ENCODE measurements around the gene IFITM1. TPM values are rescaled to one million over a fixed set of nuclear protein-coding genes. Genes with fewer than 3 reads are reported as not detected.
A peak's percentile ranks its signal among the peaks of the same experiment; 100 is the strongest.
"Not testable (repeated sequence)": the region's sequence is repeated elsewhere in the genome, so short reads cannot be mapped to it uniquely, and the experiment has no call there.

IFITM1 gene
- total RNA-seq, 1 donor from 2014 or later = 128 TPM

GRCh38 chr11:326842-327580 is 13.2 kb downstream of the IFITM1 start:
- TF ChIP-seq CTCF (IDR thresholded peaks at IDR 0.05; ENCODE audit: unreplicated experiment) = no peak
- peak overlapping the region; percentile 95 for H3K27ac Mint-ChIP-seq
- DNase-seq (ENCODE audit: low spot score in 2 of 2, unreplicated experiment in 2 of 2) = no peak
- no peaks in the 10 kb centered on the region for H3K27me3 Mint-ChIP-seq (ENCODE audit: low read depth)
- H3K36me3 Mint-ChIP-seq = no peaks in the 10 kb centered on the region
- no peak overlapping the region for H3K4me3 Mint-ChIP-seq
- H3K9me3 Mint-ChIP-seq = no peaks in the 10 kb centered on the region
- H3K4me1 Mint-ChIP-seq = peaks cover 35% of the 10 kb centered on the region

GRCh38 chr11:327581-327923 is 13.7 kb downstream of the IFITM1 start:
- H3K36me3 Mint-ChIP-seq = no peaks in the 10 kb centered on the region
- H3K27ac Mint-ChIP-seq = peak overlapping the region; percentile 88
- DNase-seq (ENCODE audit: low spot score in 2 of 2, unreplicated experiment in 2 of 2) = no peak
- no peak overlapping the region for H3K4me3 Mint-ChIP-seq
- no peaks in the 10 kb centered on the region for H3K9me3 Mint-ChIP-seq
- no peak for TF ChIP-seq CTCF (IDR thresholded peaks at IDR 0.05; ENCODE audit: unreplicated experiment)
- peaks cover 35% of the 10 kb centered on the region for H3K4me1 Mint-ChIP-seq
- H3K27me3 Mint-ChIP-seq (ENCODE audit: low read depth) = no peaks in the 10 kb centered on the region

- no peak overlapping the region for H3K4me3 Mint-ChIP-seq
- no peak for TF ChIP-seq CTCF (IDR thresholded peaks at IDR 0.05; ENCODE audit: unreplicated experiment)
- H3K4me1 Mint-ChIP-seq = peaks cover 35% of the 10 kb centered on the region
- no peak for DNase-seq (ENCODE audit: low spot score in 2 of 2, unreplicated experiment in 2 of 2)
- H3K27me3 Mint-ChIP-seq (ENCODE audit: low read depth) = no peaks in the 10 kb centered on the region
- H3K27ac Mint-ChIP-seq = peak overlapping the region; percentile 12
- no peaks in the 10 kb centered on the region for H3K36me3 Mint-ChIP-seq
- no peaks in the 10 kb centered on the region for H3K9me3 Mint-ChIP-seq
Observed at GRCh38 chr11:328012-328411, 14.2 kb downstream of the IFITM1 start.

- H3K36me3 Mint-ChIP-seq; H3K9me3 Mint-ChIP-seq; H3K27me3 Mint-ChIP-seq (ENCODE audit: low read depth); H3K4me3 Mint-ChIP-seq; DNase-seq (ENCODE audit: low spot score in 2 of 2, unreplicated experiment in 2 of 2): not testable (repeated sequence)
- Mint-ChIP-seq H3K4me1 (peaks cover 37% of the 10 kb centered on the region), H3K27ac (peak overlapping the region; percentile 89)
Observed at GRCh38 chr11:328516-329100, 14.8 kb downstream of the IFITM1 start.

GRCh38 chr11:329886-330253 is 16.0 kb downstream of the IFITM1 start:
- DNase-seq (ENCODE audit: low spot score in 2 of 2, unreplicated experiment in 2 of 2) = no peak
- no peak for TF ChIP-seq CTCF (IDR thresholded peaks at IDR 0.05; ENCODE audit: unreplicated experiment)
- Mint-ChIP-seq H3K4me3 (no peak overlapping the region), H3K9me3 (no peaks in the 10 kb centered on the region), H3K4me1 (peaks cover 38% of the 10 kb centered on the region), H3K36me3 (no peaks in the 10 kb centered on the region), H3K27me3 (ENCODE audit: low read depth) (no peaks in the 10 kb centered on the region), H3K27ac (peak overlapping the region; percentile 89)

GRCh38 chr11:330307-330693 is 16.5 kb downstream of the IFITM1 start:
- Mint-ChIP-seq H3K9me3 (no peaks in the 10 kb centered on the region), H3K4me1 (peaks cover 37% of the 10 kb centered on the region), H3K27ac (no peak overlapping the region), H3K36me3 (no peaks in the 10 kb centered on the region), H3K4me3 (no peak overlapping the region), H3K27me3 (ENCODE audit: low read depth) (no peaks in the 10 kb centered on the region)
- no peak for TF ChIP-seq CTCF (IDR thresholded peaks at IDR 0.05; ENCODE audit: unreplicated experiment)
- DNase-seq (ENCODE audit: low spot score in 2 of 2, unreplicated experiment in 2 of 2) = no peak
